GM12873 (cell line): ENCODE measurements around the gene CYP26B1.

Source experiments
- TF ChIP-seq, protein P1 (sequence below): IDR thresholded peaks from 2 replicates; pipeline ENCODE4 v1.5.1; 2012; ENCODE audit warnings: low read depth, mild to moderate bottlenecking, moderate library complexity, low read length, control low read depth; ENCODE audit not compliant: insufficient read depth; ENCODE audit errors: missing control alignments

Gene CYP26B1

DNA sequence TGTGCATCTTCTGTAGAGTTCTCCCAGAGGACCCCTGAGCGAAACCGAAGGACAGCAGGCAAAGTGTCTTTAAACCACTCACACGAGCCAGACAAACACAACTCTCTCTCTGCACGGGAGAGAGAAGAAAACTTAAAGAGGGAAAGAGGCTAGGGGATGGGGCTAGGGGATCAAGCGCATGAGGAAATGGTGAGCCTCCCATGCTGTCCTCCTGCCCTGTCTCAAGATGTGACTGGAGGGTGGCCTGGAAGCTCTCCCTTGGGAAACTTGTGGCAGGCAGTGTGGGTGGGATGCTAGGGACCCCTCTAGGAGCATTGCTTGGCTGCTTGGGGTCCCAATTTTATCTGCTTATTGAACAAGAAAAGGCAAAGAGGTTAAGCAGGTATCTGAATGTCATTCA, 44.5 kb downstream of the CYP26B1 start:
- TF ChIP-seq, protein P1, sequence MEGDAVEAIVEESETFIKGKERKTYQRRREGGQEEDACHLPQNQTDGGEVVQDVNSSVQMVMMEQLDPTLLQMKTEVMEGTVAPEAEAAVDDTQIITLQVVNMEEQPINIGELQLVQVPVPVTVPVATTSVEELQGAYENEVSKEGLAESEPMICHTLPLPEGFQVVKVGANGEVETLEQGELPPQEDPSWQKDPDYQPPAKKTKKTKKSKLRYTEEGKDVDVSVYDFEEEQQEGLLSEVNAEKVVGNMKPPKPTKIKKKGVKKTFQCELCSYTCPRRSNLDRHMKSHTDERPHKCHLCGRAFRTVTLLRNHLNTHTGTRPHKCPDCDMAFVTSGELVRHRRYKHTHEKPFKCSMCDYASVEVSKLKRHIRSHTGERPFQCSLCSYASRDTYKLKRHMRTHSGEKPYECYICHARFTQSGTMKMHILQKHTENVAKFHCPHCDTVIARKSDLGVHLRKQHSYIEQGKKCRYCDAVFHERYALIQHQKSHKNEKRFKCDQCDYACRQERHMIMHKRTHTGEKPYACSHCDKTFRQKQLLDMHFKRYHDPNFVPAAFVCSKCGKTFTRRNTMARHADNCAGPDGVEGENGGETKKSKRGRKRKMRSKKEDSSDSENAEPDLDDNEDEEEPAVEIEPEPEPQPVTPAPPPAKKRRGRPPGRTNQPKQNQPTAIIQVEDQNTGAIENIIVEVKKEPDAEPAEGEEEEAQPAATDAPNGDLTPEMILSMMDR: no peak

DNA sequence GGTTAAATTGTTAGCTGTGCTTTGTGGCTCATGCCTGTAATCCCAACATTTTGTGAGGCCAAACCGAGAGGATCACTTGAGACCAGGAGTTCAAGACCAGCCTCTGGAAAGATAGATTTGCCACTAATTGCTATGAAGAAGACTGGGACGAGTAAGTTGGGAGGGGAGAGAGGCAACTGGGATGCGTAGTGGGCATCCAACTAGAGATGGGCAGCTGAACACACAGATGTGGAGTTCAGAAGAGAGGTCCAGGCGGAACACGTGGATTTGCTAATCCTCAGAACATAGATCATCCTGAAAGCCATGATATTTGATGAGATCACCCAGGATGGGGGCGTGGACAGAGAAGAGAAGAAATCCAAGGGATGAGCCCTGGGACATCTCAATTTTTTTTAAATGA, 48.7 kb downstream of the CYP26B1 start:
- TF ChIP-seq, protein P1: no peak

DNA sequence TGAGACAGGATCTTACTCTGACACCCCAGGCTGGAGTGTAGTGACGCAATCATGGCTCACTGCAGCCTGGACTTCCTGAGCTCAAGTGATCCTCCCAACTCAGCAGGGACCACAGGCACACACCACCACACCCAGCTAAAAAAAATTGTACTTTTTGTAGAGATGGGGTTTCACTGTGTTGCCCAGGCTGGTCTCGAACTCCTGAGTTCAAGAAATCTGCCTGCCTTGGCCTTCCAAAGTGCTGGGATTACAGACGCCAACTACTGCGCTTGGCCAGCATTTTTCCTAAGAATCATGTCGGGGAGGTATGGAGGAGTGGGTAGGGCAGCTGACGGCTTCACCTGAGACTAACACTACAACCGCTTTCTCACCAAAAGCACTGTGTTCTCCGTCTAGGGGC, 50.4 kb downstream of the CYP26B1 start:
- TF ChIP-seq, protein P1: no peak

GRCh38 chr2:72096181-72096580, 51.5 kb downstream of the CYP26B1 start:
- TF ChIP-seq, protein P1: no peak

DNA sequence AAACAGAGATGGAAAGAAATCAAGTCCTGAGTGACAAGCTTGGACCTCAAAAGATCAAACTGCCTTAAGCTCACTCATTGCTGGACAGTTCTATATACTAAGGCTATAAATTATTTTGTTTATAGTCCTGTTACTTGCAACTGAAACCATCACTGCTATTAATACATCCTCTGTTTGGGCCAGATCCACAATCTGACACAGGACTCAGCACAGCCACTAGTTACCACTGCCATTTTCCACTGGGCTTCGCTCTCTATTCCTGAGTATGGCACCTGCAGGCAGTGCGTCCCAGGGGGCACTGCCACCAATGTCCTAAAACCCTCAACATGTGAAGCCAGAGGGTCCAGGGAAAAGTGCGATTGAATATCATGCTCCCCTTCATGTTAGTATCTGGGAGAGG, 52.3 kb downstream of the CYP26B1 start:
- TF ChIP-seq, protein P1: no peak

- TF ChIP-seq, protein P1: no peak
Observed at GRCh38 chr2:72094701-72095100, 53.0 kb downstream of the CYP26B1 start.

- TF ChIP-seq, protein P1: no peak
Observed at GRCh38 chr2:72092111-72092510, 55.6 kb downstream of the CYP26B1 start.
